GM23338 (cell line): ENCODE data around the gene ENOX2. TPM values are rescaled to one million over a fixed set of nuclear protein-coding genes. Genes with fewer than 3 reads are reported as not detected.

ENCODE experiments used
- ATAC-seq: fragments of 200-7000 bp; cut with Tn5 transposase; 3 replicates; pipeline ENCODE4 v1.9.1; 2020
- DNase-seq: peaks from one replicate; pipeline ENCODE4 v3.0.0-alpha.2; 2015; ENCODE audit warnings: low spot score
- H2AFZ ChIP-seq: fragments of 200-600 bp; sonication (generic); 2 replicates; pipeline ENCODE4 v1.8.0; 2016; ENCODE audit warnings: antibody characterized with exemption, mild to moderate bottlenecking, moderate library complexity
- H3F3A ChIP-seq: fragments of 200-600 bp; sonication (generic); replicated peaks from 2 replicates; pipeline ENCODE4 v1.8.0; 2017; ENCODE audit warnings: antibody characterized with exemption, mixed run types, low read depth
- H3K27ac ChIP-seq: fragments of 200-600 bp; sonication (generic); 2 replicates; pipeline ENCODE4 v1.6.1; 2016; ENCODE audit warnings: low read depth
- H3K27me3 ChIP-seq: fragments of 200-600 bp; sonication (generic); 2 replicates; pipeline ENCODE4 v1.8.0; 2016; ENCODE audit warnings: mild to moderate bottlenecking, mixed run types, moderate library complexity; ENCODE audit not compliant: insufficient read depth
- H3K36me3 ChIP-seq: fragments of 200-600 bp; sonication (generic); 2 replicates; pipeline ENCODE4 v1.8.0; 2016; ENCODE audit warnings: mild to moderate bottlenecking; ENCODE audit not compliant: insufficient read depth
- H3K4me1 ChIP-seq: fragments of 200-600 bp; sonication (generic); 2 replicates; pipeline ENCODE4 v1.8.0; 2016; ENCODE audit warnings: mild to moderate bottlenecking, moderate library complexity; ENCODE audit not compliant: insufficient read depth
- H3K4me2 ChIP-seq: fragments of 200-600 bp; sonication (generic); 2 replicates; pipeline ENCODE4 v1.7.1; 2017; ENCODE audit warnings: mixed run types
- H3K4me3 ChIP-seq: fragments of 200-600 bp; sonication (generic); 2 replicates; pipeline ENCODE4 v1.6.1; 2016; ENCODE audit warnings: mixed run types
- H3K79me2 ChIP-seq: fragments of 200-600 bp; sonication (generic); replicated peaks from 2 replicates; pipeline ENCODE4 v1.8.0; 2017; ENCODE audit warnings: mild to moderate bottlenecking; ENCODE audit not compliant: insufficient read depth
- H3K9me2 ChIP-seq: fragments of 200-600 bp; sonication (generic); 2 replicates; pipeline ENCODE4 v1.8.0; 2017; ENCODE audit not compliant: insufficient read depth
- H4K20me1 ChIP-seq: fragments of 200-600 bp; sonication (generic); replicated peaks from 2 replicates; pipeline ENCODE4 v1.8.0; 2017; ENCODE audit warnings: mild to moderate bottlenecking; ENCODE audit not compliant: insufficient read depth
- H3K27ac Mint-ChIP-seq: 2 replicates; pipeline ENCODE4 v1.8.0; 2020; ENCODE audit warnings: inconsistent platforms, mild to moderate bottlenecking, moderate library complexity, mixed read lengths
- H3K27me3 Mint-ChIP-seq: 3 replicates; pipeline ENCODE4 v1.8.0; 2022; ENCODE audit warnings: low read depth, mild to moderate bottlenecking, moderate library complexity, mixed read lengths, inconsistent platforms; ENCODE audit not compliant: insufficient read depth, poor library complexity
- H3K36me3 Mint-ChIP-seq: 3 replicates; pipeline ENCODE4 v1.8.0; 2021; ENCODE audit warnings: low read depth, mild to moderate bottlenecking, inconsistent platforms, moderate library complexity, mixed read lengths
- H3K4me1 Mint-ChIP-seq: 3 replicates; pipeline ENCODE4 v1.8.0; 2020; ENCODE audit warnings: mild to moderate bottlenecking, inconsistent platforms, mixed read lengths
- H3K4me3 Mint-ChIP-seq: 3 replicates; pipeline ENCODE4 v1.8.0; 2021; ENCODE audit warnings: moderate library complexity, mild to moderate bottlenecking, inconsistent platforms, mixed read lengths
- H3K9me3 Mint-ChIP-seq: 3 replicates; pipeline ENCODE4 v1.8.0; 2020; ENCODE audit warnings: moderate library complexity, mild to moderate bottlenecking, inconsistent platforms, mixed read lengths
- EZH2 ChIP-seq: fragments of 200-600 bp; sonication (generic); IDR thresholded peaks from one replicate; pipeline ENCODE4 v1.8.0; 2017; ENCODE audit warnings: antibody characterized with exemption, mild to moderate bottlenecking, low read depth; ENCODE audit not compliant: unreplicated experiment
- EZH2phosphoT487 ChIP-seq: fragments of 200-600 bp; sonication (generic); IDR thresholded peaks from one replicate; pipeline ENCODE4 v1.8.1; 2018; ENCODE audit warnings: antibody characterized with exemption; ENCODE audit not compliant: unreplicated experiment
- JUNB ChIP-seq: IDR thresholded peaks from one replicate; pipeline ENCODE4 v1.6.1; 2016; ENCODE audit warnings: antibody characterized with exemption; ENCODE audit not compliant: unreplicated experiment
- ZNF331 ChIP-seq: fragments of 250-450 bp; sonication (Bioruptor Pico); IDR thresholded peaks from 2 replicates; pipeline ENCODE4 v1.5.0; 2020; ENCODE audit warnings: low read depth, mild to moderate bottlenecking, moderate library complexity
- polyA plus RNA-seq: library from polyadenylated mRNA; unstranded; fragments of >200 nt; fragmentation: Nextera tagmentation; extraction: Ambion mirVana; gene quantifications from 2 replicates; pipeline ENCODE4 v1.2.1, GENCODE V29; 2016
- total RNA-seq: library from RNA; depleted of rRNA; stranded (reverse); fragments of >200 nt; shearing (Covaris generic); gene quantifications from 2 replicates; pipeline ENCODE4 v1.2.3, GENCODE V29; 2014
- TF ChIP-seq, protein P1 (sequence below): fragments of 250-450 bp; sonication (Bioruptor Pico); IDR thresholded peaks from 2 replicates; pipeline ENCODE4 v1.5.0; 2020; ENCODE audit warnings: mild to moderate bottlenecking, moderate library complexity
- TF ChIP-seq, protein P2 (sequence below): IDR thresholded peaks from 2 replicates; pipeline ENCODE4 v1.6.1; 2016; ENCODE audit warnings: antibody characterized with exemption
- TF ChIP-seq, protein P3 (sequence below), 2 experiments: fragments of 200-600 bp in 1 of 2; sonication (generic) in 1 of 2; conservative IDR thresholded peaks; 2 replicates each; pipeline versions ENCODE4 v1.5.1 to v1.6.1; 2016 to 2017; ENCODE audit warnings: antibody characterized with exemption in 2 of 2, low read depth in 2 of 2, mild to moderate bottlenecking in 2 of 2, moderate library complexity in 1 of 2

The ENOX2 gene
- total and polyA plus RNA-seq, 2 experiments from 2014 or later = 9.6 to 11.2 TPM

DNA sequence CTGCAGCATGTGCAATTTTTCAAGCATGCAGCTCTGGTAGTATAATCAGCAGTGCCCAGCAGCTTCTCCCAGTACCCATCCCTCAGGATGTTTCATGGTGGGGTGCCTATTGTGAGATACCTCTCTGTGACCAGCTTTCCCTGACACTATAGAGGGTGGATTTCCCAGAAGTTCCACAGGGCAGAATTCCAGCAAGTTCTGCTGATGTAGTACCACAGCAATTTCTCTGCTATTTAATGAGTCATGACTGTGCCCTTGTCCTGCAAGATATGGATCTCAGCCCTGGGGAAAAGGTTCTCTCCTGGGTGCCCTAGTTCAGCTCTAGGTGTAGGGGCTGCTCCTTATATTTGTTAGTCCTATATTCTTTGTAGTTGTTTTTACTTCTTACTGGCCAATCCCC is 174.8 kb downstream of the ENOX2 start:
- Histone ChIP-seq H3K79me2 (no peaks in the 10 kb centered on the region), H3K4me2 (no peak overlapping the region), H3F3A (no peaks in the 10 kb centered on the region), H3K36me3 (peaks cover 5% of the 10 kb centered on the region; the same call in 1 of the 2 replicates), H3K27me3 (no peaks in the 10 kb centered on the region), H2AFZ (no peak overlapping the region), H3K4me1 (no peaks in the 10 kb centered on the region), H3K27ac (no peak overlapping the region), H3K9me2 (no peaks in the 10 kb centered on the region), H4K20me1 (no peaks in the 10 kb centered on the region), H3K4me3 (no peak overlapping the region)
- H3K27ac Mint-ChIP-seq = no peak overlapping the region
- no peak overlapping the region for H3K4me3 Mint-ChIP-seq
- DNase-seq (no peak), ATAC-seq (no peak)
- H3K9me3 Mint-ChIP-seq = peaks cover 32% of the 10 kb centered on the region
- peaks cover 25% of the 10 kb centered on the region; the same call in 2 of the 3 replicates for H3K36me3 Mint-ChIP-seq
- no peak for TF ChIP-seq EZH2phosphoT487
- no peak for TF ChIP-seq ZNF331 (CRISPR knock-in tag)
- TF ChIP-seq, protein P1, sequence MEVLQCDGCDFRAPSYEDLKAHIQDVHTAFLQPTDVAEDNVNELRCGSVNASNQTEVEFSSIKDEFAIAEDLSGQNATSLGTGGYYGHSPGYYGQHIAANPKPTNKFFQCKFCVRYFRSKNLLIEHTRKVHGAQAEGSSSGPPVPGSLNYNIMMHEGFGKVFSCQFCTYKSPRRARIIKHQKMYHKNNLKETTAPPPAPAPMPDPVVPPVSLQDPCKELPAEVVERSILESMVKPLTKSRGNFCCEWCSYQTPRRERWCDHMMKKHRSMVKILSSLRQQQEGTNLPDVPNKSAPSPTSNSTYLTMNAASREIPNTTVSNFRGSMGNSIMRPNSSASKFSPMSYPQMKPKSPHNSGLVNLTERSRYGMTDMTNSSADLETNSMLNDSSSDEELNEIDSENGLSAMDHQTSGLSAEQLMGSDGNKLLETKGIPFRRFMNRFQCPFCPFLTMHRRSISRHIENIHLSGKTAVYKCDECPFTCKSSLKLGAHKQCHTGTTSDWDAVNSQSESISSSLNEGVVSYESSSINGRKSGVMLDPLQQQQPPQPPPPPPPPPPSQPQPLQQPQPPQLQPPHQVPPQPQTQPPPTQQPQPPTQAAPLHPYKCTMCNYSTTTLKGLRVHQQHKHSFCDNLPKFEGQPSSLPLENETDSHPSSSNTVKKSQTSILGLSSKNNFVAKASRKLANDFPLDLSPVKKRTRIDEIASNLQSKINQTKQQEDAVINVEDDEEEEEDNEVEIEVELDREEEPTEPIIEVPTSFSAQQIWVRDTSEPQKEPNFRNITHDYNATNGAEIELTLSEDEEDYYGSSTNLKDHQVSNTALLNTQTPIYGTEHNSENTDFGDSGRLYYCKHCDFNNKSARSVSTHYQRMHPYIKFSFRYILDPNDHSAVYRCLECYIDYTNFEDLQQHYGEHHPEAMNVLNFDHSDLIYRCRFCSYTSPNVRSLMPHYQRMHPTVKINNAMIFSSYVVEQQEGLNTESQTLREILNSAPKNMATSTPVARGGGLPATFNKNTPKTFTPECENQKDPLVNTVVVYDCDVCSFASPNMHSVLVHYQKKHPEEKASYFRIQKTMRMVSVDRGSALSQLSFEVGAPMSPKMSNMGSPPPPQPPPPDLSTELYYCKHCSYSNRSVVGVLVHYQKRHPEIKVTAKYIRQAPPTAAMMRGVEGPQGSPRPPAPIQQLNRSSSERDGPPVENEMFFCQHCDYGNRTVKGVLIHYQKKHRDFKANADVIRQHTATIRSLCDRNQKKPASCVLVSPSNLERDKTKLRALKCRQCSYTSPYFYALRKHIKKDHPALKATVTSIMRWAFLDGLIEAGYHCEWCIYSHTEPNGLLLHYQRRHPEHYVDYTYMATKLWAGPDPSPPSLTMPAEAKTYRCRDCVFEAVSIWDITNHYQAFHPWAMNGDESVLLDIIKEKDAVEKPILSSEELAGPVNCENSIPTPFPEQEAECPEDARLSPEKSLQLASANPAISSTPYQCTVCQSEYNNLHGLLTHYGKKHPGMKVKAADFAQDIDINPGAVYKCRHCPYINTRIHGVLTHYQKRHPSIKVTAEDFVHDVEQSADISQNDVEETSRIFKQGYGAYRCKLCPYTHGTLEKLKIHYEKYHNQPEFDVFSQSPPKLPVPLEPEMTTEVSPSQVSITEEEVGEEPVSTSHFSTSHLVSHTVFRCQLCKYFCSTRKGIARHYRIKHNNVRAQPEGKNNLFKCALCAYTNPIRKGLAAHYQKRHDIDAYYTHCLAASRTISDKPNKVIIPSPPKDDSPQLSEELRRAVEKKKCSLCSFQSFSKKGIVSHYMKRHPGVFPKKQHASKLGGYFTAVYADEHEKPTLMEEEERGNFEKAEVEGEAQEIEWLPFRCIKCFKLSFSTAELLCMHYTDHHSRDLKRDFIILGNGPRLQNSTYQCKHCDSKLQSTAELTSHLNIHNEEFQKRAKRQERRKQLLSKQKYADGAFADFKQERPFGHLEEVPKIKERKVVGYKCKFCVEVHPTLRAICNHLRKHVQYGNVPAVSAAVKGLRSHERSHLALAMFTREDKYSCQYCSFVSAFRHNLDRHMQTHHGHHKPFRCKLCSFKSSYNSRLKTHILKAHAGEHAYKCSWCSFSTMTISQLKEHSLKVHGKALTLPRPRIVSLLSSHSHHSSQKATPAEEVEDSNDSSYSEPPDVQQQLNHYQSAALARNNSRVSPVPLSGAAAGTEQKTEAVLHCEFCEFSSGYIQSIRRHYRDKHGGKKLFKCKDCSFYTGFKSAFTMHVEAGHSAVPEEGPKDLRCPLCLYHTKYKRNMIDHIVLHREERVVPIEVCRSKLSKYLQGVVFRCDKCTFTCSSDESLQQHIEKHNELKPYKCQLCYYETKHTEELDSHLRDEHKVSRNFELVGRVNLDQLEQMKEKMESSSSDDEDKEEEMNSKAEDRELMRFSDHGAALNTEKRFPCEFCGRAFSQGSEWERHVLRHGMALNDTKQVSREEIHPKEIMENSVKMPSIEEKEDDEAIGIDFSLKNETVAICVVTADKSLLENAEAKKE = no peak
- no peak for TF ChIP-seq JUNB
- TF ChIP-seq, protein P2, sequence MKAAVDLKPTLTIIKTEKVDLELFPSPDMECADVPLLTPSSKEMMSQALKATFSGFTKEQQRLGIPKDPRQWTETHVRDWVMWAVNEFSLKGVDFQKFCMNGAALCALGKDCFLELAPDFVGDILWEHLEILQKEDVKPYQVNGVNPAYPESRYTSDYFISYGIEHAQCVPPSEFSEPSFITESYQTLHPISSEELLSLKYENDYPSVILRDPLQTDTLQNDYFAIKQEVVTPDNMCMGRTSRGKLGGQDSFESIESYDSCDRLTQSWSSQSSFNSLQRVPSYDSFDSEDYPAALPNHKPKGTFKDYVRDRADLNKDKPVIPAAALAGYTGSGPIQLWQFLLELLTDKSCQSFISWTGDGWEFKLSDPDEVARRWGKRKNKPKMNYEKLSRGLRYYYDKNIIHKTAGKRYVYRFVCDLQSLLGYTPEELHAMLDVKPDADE = no peak
- TF ChIP-seq, protein P3, sequence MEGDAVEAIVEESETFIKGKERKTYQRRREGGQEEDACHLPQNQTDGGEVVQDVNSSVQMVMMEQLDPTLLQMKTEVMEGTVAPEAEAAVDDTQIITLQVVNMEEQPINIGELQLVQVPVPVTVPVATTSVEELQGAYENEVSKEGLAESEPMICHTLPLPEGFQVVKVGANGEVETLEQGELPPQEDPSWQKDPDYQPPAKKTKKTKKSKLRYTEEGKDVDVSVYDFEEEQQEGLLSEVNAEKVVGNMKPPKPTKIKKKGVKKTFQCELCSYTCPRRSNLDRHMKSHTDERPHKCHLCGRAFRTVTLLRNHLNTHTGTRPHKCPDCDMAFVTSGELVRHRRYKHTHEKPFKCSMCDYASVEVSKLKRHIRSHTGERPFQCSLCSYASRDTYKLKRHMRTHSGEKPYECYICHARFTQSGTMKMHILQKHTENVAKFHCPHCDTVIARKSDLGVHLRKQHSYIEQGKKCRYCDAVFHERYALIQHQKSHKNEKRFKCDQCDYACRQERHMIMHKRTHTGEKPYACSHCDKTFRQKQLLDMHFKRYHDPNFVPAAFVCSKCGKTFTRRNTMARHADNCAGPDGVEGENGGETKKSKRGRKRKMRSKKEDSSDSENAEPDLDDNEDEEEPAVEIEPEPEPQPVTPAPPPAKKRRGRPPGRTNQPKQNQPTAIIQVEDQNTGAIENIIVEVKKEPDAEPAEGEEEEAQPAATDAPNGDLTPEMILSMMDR (conservative IDR thresholded peaks at IDR 0.05; ENCODE audit: low read depth in 2 of 2) = no peak
- TF ChIP-seq EZH2 = no peak
- H3K27me3 Mint-ChIP-seq = peaks cover 5% of the 10 kb centered on the region
- H3K4me1 Mint-ChIP-seq = no peaks in the 10 kb centered on the region
